Sigmoid colon (tissue), 4 donors: ENCODE results near the gene LINGO3.

Experiments used
- CTCF ChIP-seq, 4 experiments: fragments of 450-650 bp in 3 of 4; fragments of 200-600 bp in 1 of 4; IDR thresholded peaks; one replicate each; pipeline ENCODE4 v1.5.1; 2016 to 2019; ENCODE audit warnings: antibody characterized with exemption in 4 of 4, mild to moderate bottlenecking in 3 of 4, moderate library complexity in 2 of 4
- EP300 ChIP-seq, 4 donors: sonication (generic); formaldehyde crosslinking; IDR thresholded peaks; one replicate each; pipeline ENCODE4 v1.6.1; 2017; ENCODE audit warnings: antibody characterized with exemption in 4 of 4
- POLR2A ChIP-seq, 2 donors: fragments of 450-650 bp; IDR thresholded peaks; one replicate each; pipeline ENCODE4 v1.6.1; 2016; ENCODE audit warnings: antibody characterized with exemption in 2 of 2, mild to moderate bottlenecking in 2 of 2, moderate library complexity in 2 of 2
- POLR2AphosphoS5 ChIP-seq, 4 donors: sonication (generic); formaldehyde crosslinking; IDR thresholded peaks; one replicate each; pipeline ENCODE4 v1.6.1; 2017; ENCODE audit warnings: antibody characterized with exemption in 4 of 4

GRCh38 chr19:2270157-2270422 lies 37.9 kb downstream of the LINGO3 start:
- TF ChIP-seq CTCF (IDR thresholded peaks at IDR 0.05) = no peak
- no peak for TF ChIP-seq EP300 (IDR thresholded peaks at IDR 0.05)
- TF ChIP-seq POLR2A (IDR thresholded peaks at IDR 0.05) = no peak
- TF ChIP-seq POLR2AphosphoS5 (IDR thresholded peaks at IDR 0.05) = no peak
